Measurements from ENCODE around the gene DLGAP4. TPM values are rescaled to one million over a fixed set of nuclear protein-coding genes. Genes with fewer than 3 reads are reported as not detected.

The DLGAP4 gene
- total and polyA plus RNA-seq, 2 of the 13 experiments (the other 11 are each of a cell fraction or from before 2014, with no cell fraction given) = 15.2 to 26.7 TPM

- no peak for TF ChIP-seq NR2F1 (CRISPR knock-in tag; IDR thresholded peaks at IDR 0.05)
These were observed 2.2 kb downstream of the DLGAP4 start for GRCh38 chr20:36308353-36308752.

GRCh38 chr20:36308986-36309385 lies 2.8 kb downstream of the DLGAP4 start:
- ATAC-seq = no peak
- no peak for FAIRE-seq
- no peak for TF ChIP-seq HOMEZ (CRISPR knock-in tag; IDR thresholded peaks at IDR 0.05; ENCODE audit: low read depth)
- Histone ChIP-seq H3K27ac (ENCODE audit: extremely low read length, insufficient read depth, low read length) (no peak overlapping the region), H3K36me3 (replicated peaks in 1 of 2; ENCODE audit: control insufficient read depth in 1 of 2, insufficient read depth in 2 of 2, low read length in 2 of 2) (no peaks in the 10 kb centered on the region), H3K4me1 (ENCODE audit: insufficient read depth, low read length) (no peaks in the 10 kb centered on the region), H3K27me3 (ENCODE audit: control insufficient read depth in 1 of 2, insufficient read depth in 2 of 2, low read length in 2 of 2) (peaks cover 7 to 53% of the 10 kb centered on the region in 2 experiments), H4K20me1 (ENCODE audit: insufficient read depth, low read length) (peaks cover 4% of the 10 kb centered on the region; the same call in 1 of the 2 replicates), H3K9me3 (ENCODE audit: low read length) (no peaks in the 10 kb centered on the region), H3K4me3 (replicated peaks in 1 of 3; ENCODE audit: insufficient read depth in 1 of 3, low read depth in 2 of 3, low read length in 3 of 3) (no peak overlapping the region), H3K4me2 (ENCODE audit: low read depth, low read length) (no peak overlapping the region), H3K79me2 (ENCODE audit: insufficient read depth, low read length) (no peaks in the 10 kb centered on the region), H3K9ac (ENCODE audit: insufficient read depth, low read depth, low read length) (no peak overlapping the region), H2AFZ (ENCODE audit: low read length) (no peak overlapping the region)
- ChIA-PET POLR2A (no interaction called here), CTCF (ENCODE audit: low intra/inter-chr PET ratio, low total read pairs) (no interaction called here)
- no peak for DNase-seq (ENCODE audit: low spot score)
- no TSS peak for BruUV-seq (replicated peaks)
- in situ Hi-C loops (cut with HindIII; ENCODE audit: extremely low pct_ligation_motif_present, low pct_unique_long_range_greater_than_20kb) = no loop called here
- 28% methylated on average over 12 of the region's 12 CpGs for WGBS (ENCODE audit: low lambda C conversion rate)
- intact Hi-C loops (cut with micrococcal nuclease; ENCODE audit: unreplicated experiment) = no loop called here

More at GRCh38 chr20:36308353-36308752, 2.2 kb downstream of the DLGAP4 start:
- H4K20me1 ChIP-seq (ENCODE audit: insufficient read depth, low read length) = peaks cover 4% of the 10 kb centered on the region; the same call in 1 of the 2 replicates
- in situ Hi-C loops (cut with HindIII; ENCODE audit: extremely low pct_ligation_motif_present, low pct_unique_long_range_greater_than_20kb) = no loop called here
- no TSS peak for BruUV-seq (replicated peaks)
- H2AFZ ChIP-seq (ENCODE audit: low read length) = no peak overlapping the region
- no peak overlapping the region for H3K27ac ChIP-seq (ENCODE audit: extremely low read length, insufficient read depth, low read length)
- no peaks in the 10 kb centered on the region for H3K79me2 ChIP-seq (ENCODE audit: insufficient read depth, low read length)
- no peak overlapping the region for H3K4me3 ChIP-seq (replicated peaks in 1 of 3; ENCODE audit: insufficient read depth in 1 of 3, low read depth in 2 of 3, low read length in 3 of 3)
- CTCF ChIA-PET (ENCODE audit: low intra/inter-chr PET ratio, low total read pairs) = no interaction called here
- H3K9me3 ChIP-seq (ENCODE audit: low read length) = no peaks in the 10 kb centered on the region
- H3K27me3 ChIP-seq (ENCODE audit: control insufficient read depth in 1 of 2, insufficient read depth in 2 of 2, low read length in 2 of 2) = peaks cover 7 to 57% of the 10 kb centered on the region in 2 experiments
- intact Hi-C loops (cut with micrococcal nuclease; ENCODE audit: unreplicated experiment) = no loop called here
- FAIRE-seq = no peak
- POLR2A ChIA-PET = no interaction called here
- no peak overlapping the region for H3K9ac ChIP-seq (ENCODE audit: insufficient read depth, low read depth, low read length)
- ATAC-seq = no peak
- no peak for DNase-seq (ENCODE audit: low spot score)
- no peak overlapping the region for H3K4me2 ChIP-seq (ENCODE audit: low read depth, low read length)
- H3K4me1 ChIP-seq (ENCODE audit: insufficient read depth, low read length) = no peaks in the 10 kb centered on the region
- 53% methylated on average over 12 of the region's 12 CpGs for WGBS (ENCODE audit: low lambda C conversion rate)
- no peaks in the 10 kb centered on the region for H3K36me3 ChIP-seq (replicated peaks in 1 of 2; ENCODE audit: control insufficient read depth in 1 of 2, insufficient read depth in 2 of 2, low read length in 2 of 2)

Measured in HepG2 (cell line).